ENCODE measurements around the gene CACNA2D3.

The CACNA2D3 gene

DNA sequence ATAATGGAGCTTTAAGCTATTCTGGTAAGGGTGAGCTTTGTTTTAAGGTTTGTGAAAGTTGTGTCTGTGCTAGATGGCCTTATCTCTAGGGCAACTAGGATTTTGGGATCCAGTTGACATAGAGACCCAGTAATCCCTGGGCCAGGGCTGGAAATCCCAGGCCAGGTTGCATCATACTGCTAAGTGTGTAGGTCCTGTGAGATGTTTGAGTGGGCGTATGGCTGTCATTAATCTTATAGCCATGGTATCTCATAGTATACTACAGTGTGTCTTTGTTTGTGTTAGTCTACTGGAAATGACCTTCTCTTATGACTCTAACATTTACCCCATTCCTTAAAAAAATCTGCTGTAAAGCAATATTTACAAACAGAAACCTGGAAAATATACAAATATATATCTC, 151.4 kb downstream of the CACNA2D3 start:
- H3K27ac ChIP-seq (ENCODE audit: low read depth, low read length): no peak overlapping the region
- H3K4me3 ChIP-seq (ENCODE audit: insufficient read depth, low read length, poor library complexity, severe bottlenecking): no peak overlapping the region
- H3K36me3 ChIP-seq (ENCODE audit: low read length): no peaks in the 10 kb centered on the region
- no peak overlapping the region for H3K4me2 ChIP-seq (ENCODE audit: low read depth, low read length, poor library complexity, severe bottlenecking)
- no peak overlapping the region for H2AFZ ChIP-seq (ENCODE audit: low read depth, low read length, severe bottlenecking)
- no peaks in the 10 kb centered on the region for H3K9me3 ChIP-seq (ENCODE audit: insufficient read depth, low read length)
- no peaks in the 10 kb centered on the region for H3K9me2 ChIP-seq (replicated peaks; ENCODE audit: insufficient read depth, low read length)
- no peak overlapping the region for H3K9ac ChIP-seq (ENCODE audit: low read length)
- H3K27me3 ChIP-seq (ENCODE audit: low read length): no peaks in the 10 kb centered on the region
- no peaks in the 10 kb centered on the region for H3F3A ChIP-seq (ENCODE audit: insufficient read depth)
- H4K20me1 ChIP-seq (ENCODE audit: low read depth, low read length): no peaks in the 10 kb centered on the region
- TF ChIP-seq, protein P1, sequence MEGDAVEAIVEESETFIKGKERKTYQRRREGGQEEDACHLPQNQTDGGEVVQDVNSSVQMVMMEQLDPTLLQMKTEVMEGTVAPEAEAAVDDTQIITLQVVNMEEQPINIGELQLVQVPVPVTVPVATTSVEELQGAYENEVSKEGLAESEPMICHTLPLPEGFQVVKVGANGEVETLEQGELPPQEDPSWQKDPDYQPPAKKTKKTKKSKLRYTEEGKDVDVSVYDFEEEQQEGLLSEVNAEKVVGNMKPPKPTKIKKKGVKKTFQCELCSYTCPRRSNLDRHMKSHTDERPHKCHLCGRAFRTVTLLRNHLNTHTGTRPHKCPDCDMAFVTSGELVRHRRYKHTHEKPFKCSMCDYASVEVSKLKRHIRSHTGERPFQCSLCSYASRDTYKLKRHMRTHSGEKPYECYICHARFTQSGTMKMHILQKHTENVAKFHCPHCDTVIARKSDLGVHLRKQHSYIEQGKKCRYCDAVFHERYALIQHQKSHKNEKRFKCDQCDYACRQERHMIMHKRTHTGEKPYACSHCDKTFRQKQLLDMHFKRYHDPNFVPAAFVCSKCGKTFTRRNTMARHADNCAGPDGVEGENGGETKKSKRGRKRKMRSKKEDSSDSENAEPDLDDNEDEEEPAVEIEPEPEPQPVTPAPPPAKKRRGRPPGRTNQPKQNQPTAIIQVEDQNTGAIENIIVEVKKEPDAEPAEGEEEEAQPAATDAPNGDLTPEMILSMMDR (IDR thresholded peaks at IDR 0.05; ENCODE audit: insufficient read depth, low read length, poor library complexity, severe bottlenecking): no peak
- no peak for TF ChIP-seq EZH2phosphoT487 (conservative IDR thresholded peaks at IDR 0.05; ENCODE audit: low read length)
- no peaks in the 10 kb centered on the region for H3K79me2 ChIP-seq (ENCODE audit: insufficient read depth, low read length)

DNA sequence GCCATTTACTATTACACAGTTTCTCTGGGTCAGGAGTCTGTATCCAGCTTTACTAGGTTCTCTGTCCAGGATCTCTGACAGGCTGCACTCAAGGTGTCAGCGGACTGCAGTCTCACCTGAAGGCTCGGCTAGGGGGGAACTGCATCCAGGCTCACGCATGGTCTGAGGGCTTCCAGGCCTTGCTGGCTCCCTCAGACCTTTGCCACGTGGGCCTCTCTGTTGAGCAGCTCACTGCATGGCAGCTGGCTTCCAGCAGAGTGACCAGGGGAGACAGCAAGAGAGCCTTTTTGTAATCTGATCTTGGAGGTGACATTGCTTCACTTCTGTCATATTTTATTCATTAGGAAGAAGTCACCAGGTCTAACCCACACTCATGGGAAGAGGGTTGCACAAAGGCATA, 152.3 kb downstream of the CACNA2D3 start:
- Histone ChIP-seq H3K36me3 (ENCODE audit: low read length) (no peaks in the 10 kb centered on the region), H3K79me2 (ENCODE audit: insufficient read depth, low read length) (no peaks in the 10 kb centered on the region), H3K9me3 (ENCODE audit: insufficient read depth, low read length) (no peaks in the 10 kb centered on the region), H3K4me2 (ENCODE audit: low read depth, low read length, poor library complexity, severe bottlenecking) (no peak overlapping the region), H3K9ac (ENCODE audit: low read length) (no peak overlapping the region), H4K20me1 (ENCODE audit: low read depth, low read length) (no peaks in the 10 kb centered on the region), H3K9me2 (replicated peaks; ENCODE audit: insufficient read depth, low read length) (no peaks in the 10 kb centered on the region), H3F3A (ENCODE audit: insufficient read depth) (no peaks in the 10 kb centered on the region), H3K27ac (ENCODE audit: low read depth, low read length) (no peak overlapping the region), H2AFZ (ENCODE audit: low read depth, low read length, severe bottlenecking) (no peak overlapping the region), H3K27me3 (ENCODE audit: low read length) (no peaks in the 10 kb centered on the region), H3K4me3 (ENCODE audit: insufficient read depth, low read length, poor library complexity, severe bottlenecking) (no peak overlapping the region)
- TF ChIP-seq, protein P1 (IDR thresholded peaks at IDR 0.05; ENCODE audit: insufficient read depth, low read length, poor library complexity, severe bottlenecking): no peak
- no peak for TF ChIP-seq EZH2phosphoT487 (conservative IDR thresholded peaks at IDR 0.05; ENCODE audit: low read length)

DNA sequence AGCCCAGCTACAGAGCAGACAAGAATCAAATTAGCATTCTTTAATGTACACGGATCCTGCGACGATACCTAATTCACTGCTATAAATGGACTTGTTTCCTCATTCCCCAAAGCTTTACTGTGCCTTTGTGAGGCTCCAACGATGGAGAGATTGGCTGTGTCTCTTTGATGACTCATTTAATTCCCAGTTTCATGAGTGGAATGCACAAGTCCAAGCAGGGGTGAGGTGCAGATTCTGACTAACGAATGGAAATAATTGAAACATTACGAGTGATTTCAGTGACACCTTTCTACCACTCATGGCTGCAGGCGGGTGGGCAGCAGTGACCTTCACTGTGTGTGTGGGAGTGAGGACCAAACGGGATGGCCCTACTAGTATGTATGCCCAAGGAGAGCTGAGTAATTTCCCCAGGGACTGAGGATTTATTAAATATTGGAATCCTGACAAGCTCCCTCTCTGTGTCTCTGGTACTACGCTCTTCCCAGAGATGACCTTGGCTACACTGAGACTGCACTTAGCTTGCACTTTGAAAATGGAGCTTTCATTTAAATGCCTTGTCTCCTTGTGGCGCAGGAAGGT, 156.7 kb downstream of the CACNA2D3 start:
- no peaks in the 10 kb centered on the region for H3K9me3 ChIP-seq (ENCODE audit: insufficient read depth, low read length)
- H3K27me3 ChIP-seq (ENCODE audit: low read length): no peaks in the 10 kb centered on the region
- H4K20me1 ChIP-seq (ENCODE audit: low read depth, low read length): no peaks in the 10 kb centered on the region
- no peaks in the 10 kb centered on the region for H3K79me2 ChIP-seq (ENCODE audit: insufficient read depth, low read length)
- H2AFZ ChIP-seq (ENCODE audit: low read depth, low read length, severe bottlenecking): no peak overlapping the region
- H3K4me3 ChIP-seq (ENCODE audit: insufficient read depth, low read length, poor library complexity, severe bottlenecking): no peak overlapping the region
- H3K9me2 ChIP-seq (replicated peaks; ENCODE audit: insufficient read depth, low read length): no peaks in the 10 kb centered on the region
- no peaks in the 10 kb centered on the region for H3K36me3 ChIP-seq (ENCODE audit: low read length)
- no peak overlapping the region for H3K27ac ChIP-seq (ENCODE audit: low read depth, low read length)
- no peak overlapping the region for H3K9ac ChIP-seq (ENCODE audit: low read length)
- no peaks in the 10 kb centered on the region for H3F3A ChIP-seq (ENCODE audit: insufficient read depth)
- TF ChIP-seq, protein P1 (IDR thresholded peaks at IDR 0.05; ENCODE audit: insufficient read depth, low read length, poor library complexity, severe bottlenecking): no peak
- no peak for TF ChIP-seq EZH2phosphoT487 (conservative IDR thresholded peaks at IDR 0.05; ENCODE audit: low read length)
- H3K4me2 ChIP-seq (ENCODE audit: low read depth, low read length, poor library complexity, severe bottlenecking): no peak overlapping the region

Data from SU-DHL-6 (cell line).